ENCODE measurements around the gene TMCC1.
"Not testable (repeated sequence)": the region's sequence is repeated elsewhere in the genome, so short reads cannot be mapped to it uniquely, and the experiment has no call there.

The TMCC1 gene

GRCh38 chr3:129768728-129769127 is 124.8 kb downstream of the TMCC1 start:
- DNase-seq, result no peak

GRCh38 chr3:129766135-129766534 is 127.4 kb downstream of the TMCC1 start:
- no peak for DNase-seq

- DNase-seq, result no peak
Observed at GRCh38 chr3:129764090-129764489, 129.4 kb downstream of the TMCC1 start.

- peak; percentile 59 for DNase-seq
Observed at GRCh38 chr3:129758785-129759320, 134.7 kb downstream of the TMCC1 start.

- DNase-seq, result peak; percentile 74
Observed at GRCh38 chr3:129758306-129758705, 135.2 kb downstream of the TMCC1 start.

GRCh38 chr3:129756871-129757270 is 136.6 kb downstream of the TMCC1 start:
- DNase-seq, result peak; percentile 17

- not testable (repeated sequence) for DNase-seq
Observed at GRCh38 chr3:129751105-129751504, 142.4 kb downstream of the TMCC1 start.

GRCh38 chr3:129749692-129750091 is 143.8 kb downstream of the TMCC1 start:
- no peak for DNase-seq

GRCh38 chr3:129747992-129748391 is 145.5 kb downstream of the TMCC1 start:
- DNase-seq, result no peak

GRCh38 chr3:129747136-129747535 is 146.4 kb downstream of the TMCC1 start:
- no peak for DNase-seq

- no peak for DNase-seq
Observed at GRCh38 chr3:129746629-129747028, 146.9 kb downstream of the TMCC1 start.

- no peak for DNase-seq
Observed at GRCh38 chr3:129745253-129745652, 148.3 kb downstream of the TMCC1 start.

- no peak for DNase-seq
Observed at GRCh38 chr3:129741794-129742193, 151.7 kb downstream of the TMCC1 start.

- no peak for DNase-seq
Observed at GRCh38 chr3:129740090-129740489, 153.4 kb downstream of the TMCC1 start.

GRCh38 chr3:129739634-129740033 is 153.9 kb downstream of the TMCC1 start:
- peak; percentile 13 for DNase-seq

GRCh38 chr3:129738172-129738571 is 155.3 kb downstream of the TMCC1 start:
- DNase-seq, result peak; percentile 59

GRCh38 chr3:129736070-129736469 is 157.4 kb downstream of the TMCC1 start:
- DNase-seq, result no peak

- DNase-seq, result no peak
Observed at GRCh38 chr3:129735638-129736037, 157.9 kb downstream of the TMCC1 start.

GRCh38 chr3:129734449-129734848 is 159.1 kb downstream of the TMCC1 start:
- DNase-seq, result no peak

- no peak for DNase-seq
Observed at GRCh38 chr3:129732200-129732876, 161.2 kb downstream of the TMCC1 start.

GRCh38 chr3:129727707-129728106 is 165.8 kb downstream of the TMCC1 start:
- no peak for DNase-seq

GRCh38 chr3:129723558-129724324 is 169.8 kb downstream of the TMCC1 start:
- DNase-seq, result no peak

GRCh38 chr3:129722527-129722926 is 171.0 kb downstream of the TMCC1 start:
- no peak for DNase-seq

- peak; percentile 10 for DNase-seq
Observed at GRCh38 chr3:129718201-129718600, 175.3 kb downstream of the TMCC1 start.

Data from inflammatory macrophage treated with lipopolysaccharide for 4 hours (primary cell).